ENCODE measurements around the gene GPR22. TPM values are rescaled to one million over a fixed set of nuclear protein-coding genes. Genes with fewer than 3 reads are reported as not detected.

GPR22 gene
- total RNA-seq, 2 experiments from 2014 or later, result not detected

DNA sequence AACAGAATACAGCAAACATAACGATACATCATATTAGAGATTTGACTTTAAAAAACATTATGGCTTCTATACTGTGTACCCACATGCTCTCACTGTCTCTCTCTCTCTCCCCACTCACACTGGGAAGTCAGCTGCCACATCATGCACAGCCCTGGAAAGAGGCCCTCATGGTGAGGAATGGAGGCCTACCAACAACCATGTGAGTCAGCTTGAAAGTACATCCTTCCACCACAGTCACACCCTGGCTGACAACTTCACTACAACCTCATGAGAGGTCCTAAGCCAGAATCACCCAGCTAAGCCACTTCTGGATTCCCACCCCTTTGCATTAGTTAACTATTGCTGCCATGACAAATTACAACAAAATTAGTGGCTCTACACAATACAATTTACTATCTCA lies 23.3 kb upstream of the GPR22 start:
- H3K4me3 ChIP-seq (ENCODE audit: low read length), result no peak overlapping the region
- TF ChIP-seq, protein P1, sequence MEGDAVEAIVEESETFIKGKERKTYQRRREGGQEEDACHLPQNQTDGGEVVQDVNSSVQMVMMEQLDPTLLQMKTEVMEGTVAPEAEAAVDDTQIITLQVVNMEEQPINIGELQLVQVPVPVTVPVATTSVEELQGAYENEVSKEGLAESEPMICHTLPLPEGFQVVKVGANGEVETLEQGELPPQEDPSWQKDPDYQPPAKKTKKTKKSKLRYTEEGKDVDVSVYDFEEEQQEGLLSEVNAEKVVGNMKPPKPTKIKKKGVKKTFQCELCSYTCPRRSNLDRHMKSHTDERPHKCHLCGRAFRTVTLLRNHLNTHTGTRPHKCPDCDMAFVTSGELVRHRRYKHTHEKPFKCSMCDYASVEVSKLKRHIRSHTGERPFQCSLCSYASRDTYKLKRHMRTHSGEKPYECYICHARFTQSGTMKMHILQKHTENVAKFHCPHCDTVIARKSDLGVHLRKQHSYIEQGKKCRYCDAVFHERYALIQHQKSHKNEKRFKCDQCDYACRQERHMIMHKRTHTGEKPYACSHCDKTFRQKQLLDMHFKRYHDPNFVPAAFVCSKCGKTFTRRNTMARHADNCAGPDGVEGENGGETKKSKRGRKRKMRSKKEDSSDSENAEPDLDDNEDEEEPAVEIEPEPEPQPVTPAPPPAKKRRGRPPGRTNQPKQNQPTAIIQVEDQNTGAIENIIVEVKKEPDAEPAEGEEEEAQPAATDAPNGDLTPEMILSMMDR (IDR thresholded peaks at IDR 0.05), result no peak
- Mint-ChIP-seq H3K27ac (no peak overlapping the region), H3K27me3 (no peaks in the 10 kb centered on the region), H3K4me3 (no peak overlapping the region), H3K36me3 (ENCODE audit: low read depth) (peaks cover 73% of the 10 kb centered on the region), H3K4me1 (ENCODE audit: low read depth) (peaks cover 13% of the 10 kb centered on the region), H3K9me3 (no peaks in the 10 kb centered on the region)
- intact Hi-C loops (cut with DNase I, micrococcal nuclease), result no loop called here
- no peak for DNase-seq
- no peak for ATAC-seq (ENCODE audit: poor library complexity)
- ChIA-PET POLR2A (no interaction called here), CTCF (no interaction called here)
- H3K27me3 ChIP-seq (ENCODE audit: control insufficient read depth in 1 of 2, insufficient read depth in 2 of 2, low read length in 2 of 2), result no peaks in the 10 kb centered on the region
- H3K9me3 ChIP-seq (ENCODE audit: control insufficient read depth in 1 of 2, insufficient read depth in 1 of 2, low read length in 2 of 2), result no peaks in the 10 kb centered on the region
- no peaks in the 10 kb centered on the region for H3K4me1 ChIP-seq (ENCODE audit: insufficient read depth, low read length)
- H3K27ac ChIP-seq (ENCODE audit: low read depth in 1 of 2, low read length in 2 of 2), result no peak overlapping the region
- peaks cover 3% of the 10 kb centered on the region for H3K36me3 ChIP-seq (ENCODE audit: insufficient read depth, low read length)

DNA sequence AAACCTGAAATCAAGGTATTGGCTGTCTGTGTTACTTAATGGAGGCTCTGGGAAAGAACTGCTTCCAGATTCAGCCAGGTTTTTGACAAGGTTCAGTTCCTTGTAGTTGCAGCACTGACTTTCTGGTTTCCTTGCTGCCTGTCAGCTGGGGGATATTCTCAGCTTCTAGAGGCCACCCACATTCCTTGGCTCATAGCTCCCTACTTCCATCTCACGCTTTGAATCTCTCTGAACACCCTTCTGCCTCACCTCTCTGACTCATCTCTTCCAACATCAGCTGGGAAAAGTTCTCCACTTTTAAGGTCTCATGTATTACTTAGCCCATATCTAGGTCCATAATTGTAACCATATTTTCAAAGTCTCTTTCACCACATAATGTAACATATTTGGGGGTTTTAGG lies 22.9 kb upstream of the GPR22 start:
- H3K27me3 Mint-ChIP-seq, result no peaks in the 10 kb centered on the region
- H3K4me3 Mint-ChIP-seq, result no peak overlapping the region
- Histone ChIP-seq H3K27ac (ENCODE audit: low read depth in 1 of 2, low read length in 2 of 2) (no peak overlapping the region), H3K36me3 (ENCODE audit: insufficient read depth, low read length) (peaks cover 2% of the 10 kb centered on the region), H3K4me3 (ENCODE audit: low read length) (no peak overlapping the region), H3K4me1 (ENCODE audit: insufficient read depth, low read length) (no peaks in the 10 kb centered on the region), H3K27me3 (ENCODE audit: control insufficient read depth in 1 of 2, insufficient read depth in 2 of 2, low read length in 2 of 2) (no peaks in the 10 kb centered on the region), H3K9me3 (ENCODE audit: control insufficient read depth in 1 of 2, insufficient read depth in 1 of 2, low read length in 2 of 2) (no peaks in the 10 kb centered on the region)
- CTCF ChIA-PET, result no interaction called here
- H3K36me3 Mint-ChIP-seq (ENCODE audit: low read depth), result peaks cover 74% of the 10 kb centered on the region
- H3K9me3 Mint-ChIP-seq, result no peaks in the 10 kb centered on the region
- H3K27ac Mint-ChIP-seq, result no peak overlapping the region
- POLR2A ChIA-PET, result no interaction called here
- TF ChIP-seq, protein P1 (IDR thresholded peaks at IDR 0.05), result no peak
- no peak for ATAC-seq (ENCODE audit: poor library complexity)
- intact Hi-C loops (cut with DNase I, micrococcal nuclease), result no loop called here
- DNase-seq, result no peak
- peaks cover 13% of the 10 kb centered on the region for H3K4me1 Mint-ChIP-seq (ENCODE audit: low read depth)

DNA sequence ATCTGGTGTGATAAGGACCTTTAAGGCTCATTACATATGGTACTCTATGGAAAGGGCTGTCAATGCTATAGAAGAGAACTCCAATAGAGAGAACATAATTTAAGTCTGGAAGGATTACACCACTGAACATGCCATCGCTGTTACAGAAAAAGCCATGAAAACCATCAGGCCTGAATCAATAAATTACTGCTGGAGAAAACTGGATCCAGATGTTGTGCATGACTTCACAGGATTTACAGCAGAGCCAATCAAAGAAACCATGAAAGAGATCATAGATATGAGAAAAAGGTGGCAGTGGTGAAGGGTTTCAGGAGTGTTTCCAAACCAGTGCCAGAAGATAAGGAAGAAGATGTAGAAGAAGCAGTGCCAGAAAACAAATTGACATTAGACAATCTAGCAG lies 18.9 kb upstream of the GPR22 start:
- Histone ChIP-seq H3K27ac (ENCODE audit: low read depth in 1 of 2, low read length in 2 of 2) (no peak overlapping the region), H3K4me1 (ENCODE audit: insufficient read depth, low read length) (no peaks in the 10 kb centered on the region), H3K36me3 (ENCODE audit: insufficient read depth, low read length) (no peaks in the 10 kb centered on the region), H3K27me3 (ENCODE audit: control insufficient read depth in 1 of 2, insufficient read depth in 2 of 2, low read length in 2 of 2) (no peaks in the 10 kb centered on the region), H3K4me3 (ENCODE audit: low read length) (no peak overlapping the region), H3K9me3 (ENCODE audit: control insufficient read depth in 1 of 2, insufficient read depth in 1 of 2, low read length in 2 of 2) (no peaks in the 10 kb centered on the region)
- TF ChIP-seq, protein P1 (IDR thresholded peaks at IDR 0.05), result no peak
- ChIA-PET CTCF (no interaction called here), POLR2A (no interaction called here)
- ATAC-seq (ENCODE audit: poor library complexity) (no peak), DNase-seq (no peak)
- Mint-ChIP-seq H3K27me3 (no peaks in the 10 kb centered on the region), H3K4me1 (ENCODE audit: low read depth) (peaks cover 13% of the 10 kb centered on the region), H3K36me3 (ENCODE audit: low read depth) (peaks cover 71% of the 10 kb centered on the region), H3K9me3 (no peaks in the 10 kb centered on the region), H3K27ac (no peak overlapping the region), H3K4me3 (no peak overlapping the region)
- intact Hi-C loops (cut with DNase I, micrococcal nuclease), result no loop called here
